Left lobe of liver (tissue), 2 donors: ENCODE results near the gene CYP46A1. TPM values are rescaled to one million over a fixed set of nuclear protein-coding genes. Genes with fewer than 3 reads are reported as not detected.

Experiments used
- ATAC-seq: fragments of 200-7000 bp; cut with Tn5 transposase; one replicate; pipeline ENCODE4 v1.9.1; 2020; ENCODE audit warnings: mild to moderate bottlenecking, moderate library complexity
- DNase-seq: peaks from one replicate; pipeline ENCODE4 v3.0.0-alpha.2; 2020; ENCODE audit warnings: low spot score
- total RNA-seq: library from RNA; stranded (reverse); gene quantifications from one replicate; pipeline ENCODE4 v1.2.1, GENCODE V29; 2021
- donor health status: DM: no; HTN: no; CAD: no; lungs with moderate emphysema.
- donor health status: DM: no; HTN: yes; CAD: no.

Gene CYP46A1
- total RNA-seq, 1 donor from 2014 or later, result 1.5 TPM

GRCh38 chr14:99726538-99727095 is 42.5 kb downstream of the CYP46A1 start:
- no peak for ATAC-seq
- DNase-seq, result no peak

- DNase-seq (peak; percentile 40), ATAC-seq (no peak)
Measured at GRCh38 chr14:99727096-99727870, 43.2 kb downstream of the CYP46A1 start.

GRCh38 chr14:99728231-99728920 is 44.3 kb downstream of the CYP46A1 start:
- DNase-seq, result peak; percentile 39
- ATAC-seq, result no peak

GRCh38 chr14:99728981-99729451 is 44.9 kb downstream of the CYP46A1 start:
- DNase-seq (peak; percentile 31), ATAC-seq (no peak)

GRCh38 chr14:99729991-99730875 is 46.1 kb downstream of the CYP46A1 start:
- peak; percentile 87 for ATAC-seq
- DNase-seq, result peak; percentile 69

GRCh38 chr14:99730876-99731546 is 46.9 kb downstream of the CYP46A1 start:
- DNase-seq, result peak; percentile 44
- no peak for ATAC-seq

GRCh38 chr14:99731547-99732435 is 47.7 kb downstream of the CYP46A1 start:
- ATAC-seq (peak; percentile 26), DNase-seq (peak; percentile 50)

- DNase-seq (peak; percentile 43), ATAC-seq (no peak)
Measured at GRCh38 chr14:99732436-99733210, 48.5 kb downstream of the CYP46A1 start.

- ATAC-seq (no peak), DNase-seq (no peak)
Measured at GRCh38 chr14:99733211-99733539, 49.1 kb downstream of the CYP46A1 start.

GRCh38 chr14:99733540-99734405 is 49.7 kb downstream of the CYP46A1 start:
- DNase-seq (peak; percentile 51), ATAC-seq (peak; percentile 22)

- DNase-seq (no peak), ATAC-seq (no peak)
Measured at GRCh38 chr14:99734406-99735051, 50.4 kb downstream of the CYP46A1 start.

GRCh38 chr14:99735189-99736135 is 51.4 kb downstream of the CYP46A1 start:
- ATAC-seq, result no peak
- DNase-seq, result no peak

- no peak for DNase-seq
- peak; percentile 38 for ATAC-seq
Measured at GRCh38 chr14:99736603-99737371, 52.7 kb downstream of the CYP46A1 start.

GRCh38 chr14:99737451-99737951 is 53.4 kb downstream of the CYP46A1 start:
- peak; percentile 80 for ATAC-seq
- no peak for DNase-seq
